AG08395 (cell line): Measurements from ENCODE around the gene SRSF5.

ENCODE experiments used
- DNase-seq: peaks from one replicate; pipeline ENCODE4 v3.0.0; 2012; ENCODE audit warnings: mixed read lengths, low spot score

The SRSF5 gene

DNA sequence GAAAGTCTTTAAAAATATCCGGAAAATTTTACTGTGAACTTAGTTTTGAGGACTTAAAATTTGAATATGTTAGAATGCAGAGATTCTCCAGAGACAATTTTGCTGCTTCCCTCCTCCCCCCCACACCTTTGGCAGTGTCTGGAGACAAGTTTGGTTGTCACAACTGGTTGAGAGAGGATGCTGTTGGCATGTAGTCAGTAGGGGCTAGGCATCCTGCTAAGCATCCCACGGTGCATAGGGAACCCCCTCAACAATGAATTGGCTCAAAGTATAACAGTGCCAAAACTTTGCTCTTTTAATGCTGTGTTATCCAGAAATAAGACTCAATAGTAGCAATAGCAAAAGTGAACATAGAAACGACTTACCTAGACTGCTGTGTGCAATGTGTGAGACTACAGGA lies 3.6 kb downstream of the SRSF5 start:
- DNase-seq, result no peak

DNA sequence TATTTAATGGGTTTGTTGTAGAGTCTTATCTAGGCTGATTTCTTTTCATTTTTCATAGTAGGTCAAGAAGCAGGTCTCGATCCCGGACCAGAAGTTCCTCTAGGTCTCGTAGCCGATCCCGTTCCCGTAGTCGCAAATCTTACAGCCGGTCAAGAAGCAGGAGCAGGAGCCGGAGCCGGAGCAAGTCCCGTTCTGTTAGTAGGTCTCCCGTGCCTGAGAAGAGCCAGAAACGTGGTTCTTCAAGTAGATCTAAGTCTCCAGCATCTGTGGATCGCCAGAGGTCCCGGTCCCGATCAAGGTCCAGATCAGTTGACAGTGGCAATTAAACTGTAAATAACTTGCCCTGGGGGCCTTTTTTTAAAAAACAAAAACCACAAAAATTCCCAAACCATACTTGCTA lies 4.2 kb downstream of the SRSF5 start:
- DNase-seq, result no peak

DNA sequence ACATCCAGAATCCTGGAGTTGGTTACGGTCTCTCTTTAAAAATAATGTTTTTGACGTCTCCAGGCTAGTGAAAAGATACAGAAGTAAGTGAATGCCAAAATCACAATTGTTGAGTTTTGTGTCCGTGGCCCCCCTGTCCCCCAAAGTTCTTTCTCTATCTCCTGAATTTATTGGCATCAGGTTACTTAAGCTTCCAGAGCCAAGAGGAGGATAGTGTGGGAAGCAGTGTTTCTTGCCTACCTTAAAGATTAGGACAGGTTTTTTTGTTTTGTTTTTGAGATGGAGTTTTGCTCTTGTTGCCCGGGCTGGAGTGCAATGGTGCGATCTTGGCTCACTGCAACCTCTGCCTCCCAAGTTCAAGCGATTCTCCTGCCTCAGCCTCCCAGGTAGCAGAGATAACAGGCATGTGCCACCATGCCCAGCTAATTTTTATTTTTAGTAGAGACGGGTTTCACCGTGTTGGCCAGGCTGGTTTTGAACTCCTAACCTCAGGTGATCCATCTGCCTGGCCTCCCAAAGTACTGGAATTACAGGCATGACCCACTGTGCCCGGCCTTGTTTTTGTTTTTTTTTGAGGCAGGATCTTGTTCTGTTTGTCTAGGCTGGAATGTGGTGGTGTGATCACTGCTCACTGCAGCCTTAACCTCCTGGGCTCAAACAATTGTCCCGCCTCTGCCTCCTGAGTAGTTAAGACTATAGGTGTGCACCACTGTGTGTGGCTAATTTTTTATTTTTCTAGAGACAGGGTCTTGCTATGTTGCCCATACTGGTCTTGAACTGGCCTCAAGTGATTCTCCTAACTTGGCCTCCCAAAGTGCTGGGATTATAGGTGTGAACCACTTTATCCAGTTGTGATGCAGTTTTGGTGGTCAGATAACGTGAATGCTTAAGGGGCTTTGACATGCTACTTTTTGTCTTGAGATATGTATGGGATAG lies 5.4 kb downstream of the SRSF5 start:
- no peak for DNase-seq

DNA sequence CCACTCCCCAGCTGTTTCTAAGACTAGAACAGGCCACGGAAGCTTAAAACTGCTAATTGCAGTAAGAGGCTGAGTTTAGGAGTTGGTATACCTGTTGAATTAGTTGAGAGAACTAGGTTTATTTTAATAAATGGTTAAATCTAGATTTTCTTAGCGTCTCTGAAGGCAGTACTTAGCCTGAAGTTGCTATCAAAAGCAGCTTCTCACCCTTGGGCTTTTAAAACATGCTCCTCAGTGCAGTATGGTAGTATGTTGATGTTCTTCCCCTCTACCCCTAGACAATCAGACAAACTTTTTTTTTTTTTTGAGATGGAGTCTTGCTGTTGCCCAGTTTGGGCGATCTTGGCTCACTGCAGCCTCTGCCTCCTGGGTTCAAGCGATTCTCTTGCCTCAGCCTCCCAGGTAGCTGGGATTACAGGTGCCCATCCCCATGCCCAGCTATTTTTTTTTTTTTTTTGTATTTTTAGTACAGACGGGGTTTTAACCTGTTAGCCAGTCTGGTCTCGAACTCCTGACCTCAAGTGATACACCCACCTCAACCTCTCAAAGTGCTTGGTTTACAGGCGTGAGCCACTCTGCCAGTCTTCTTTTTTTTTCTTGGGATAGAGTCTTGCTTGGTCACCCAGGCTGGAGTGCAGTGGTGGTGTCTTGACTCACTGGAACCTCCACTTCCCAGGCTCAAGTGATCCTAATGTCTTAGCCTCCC lies 6.8 kb downstream of the SRSF5 start:
- no peak for DNase-seq

DNA sequence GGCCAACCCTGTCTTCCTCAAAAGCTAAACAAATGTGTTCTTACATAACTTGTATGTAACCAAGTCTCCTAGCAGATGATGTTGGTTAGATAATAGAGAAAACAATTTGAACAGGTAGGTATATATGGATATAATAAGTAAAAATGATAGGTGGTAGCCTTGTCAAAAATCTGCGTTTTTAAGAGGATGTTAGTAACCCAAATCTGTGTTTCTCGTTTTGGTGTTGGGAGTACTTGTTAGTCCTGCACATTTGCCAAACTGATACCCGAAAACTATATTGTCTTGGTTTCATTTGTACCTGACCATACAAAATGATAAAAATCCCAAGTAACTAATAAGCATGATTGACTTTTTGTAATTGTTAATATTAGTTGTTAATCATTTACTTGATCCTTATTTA lies 8.1 kb downstream of the SRSF5 start:
- DNase-seq, result no peak

DNA sequence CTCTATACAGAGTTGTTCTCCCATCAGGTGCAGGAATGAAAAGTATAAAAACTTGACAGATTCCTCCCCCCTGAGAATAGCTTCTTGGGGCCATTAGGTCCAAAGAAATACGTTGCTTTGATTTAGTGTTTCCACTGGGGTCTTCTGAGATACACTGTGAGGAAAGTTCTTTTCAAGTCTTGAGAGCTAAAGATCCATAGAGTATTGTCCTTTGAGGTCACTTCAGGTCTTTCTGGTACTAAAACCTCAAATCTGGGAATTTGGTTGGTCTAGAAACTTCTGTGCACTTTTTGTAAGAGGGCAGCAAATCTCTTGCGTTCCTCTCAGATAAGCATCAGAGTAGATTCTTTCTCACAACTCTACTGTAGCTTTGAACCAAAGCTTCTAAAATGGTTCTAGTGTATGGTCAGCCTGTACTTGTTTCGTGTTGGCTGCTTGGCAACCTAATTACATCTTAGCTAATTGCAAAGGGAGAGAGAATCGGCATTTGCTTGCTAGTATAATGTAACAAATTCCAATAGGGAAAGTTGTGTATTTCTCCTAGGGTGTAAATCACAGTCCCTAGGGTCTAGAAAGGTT lies 10.0 kb downstream of the SRSF5 start:
- DNase-seq, result no peak

DNA sequence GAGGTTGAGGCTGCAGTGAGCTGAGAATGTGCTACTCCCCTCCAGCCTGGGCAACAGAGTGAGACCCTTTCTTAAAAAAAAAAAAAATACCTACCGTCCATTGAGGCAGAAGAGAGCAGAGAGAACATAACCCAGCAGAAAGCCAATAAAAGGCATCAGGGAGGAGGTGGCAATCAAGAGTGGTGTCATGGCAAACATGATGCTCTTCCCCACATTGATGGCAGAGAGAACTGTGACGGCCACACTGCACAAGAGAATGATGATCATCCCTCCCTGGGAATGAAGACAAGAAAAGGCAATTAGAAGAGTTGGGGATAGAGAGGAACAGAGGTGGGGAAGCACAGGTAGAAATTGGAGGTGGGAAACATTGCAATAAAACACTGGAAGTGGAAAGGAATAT lies 12.1 kb downstream of the SRSF5 start:
- DNase-seq, result no peak

DNA sequence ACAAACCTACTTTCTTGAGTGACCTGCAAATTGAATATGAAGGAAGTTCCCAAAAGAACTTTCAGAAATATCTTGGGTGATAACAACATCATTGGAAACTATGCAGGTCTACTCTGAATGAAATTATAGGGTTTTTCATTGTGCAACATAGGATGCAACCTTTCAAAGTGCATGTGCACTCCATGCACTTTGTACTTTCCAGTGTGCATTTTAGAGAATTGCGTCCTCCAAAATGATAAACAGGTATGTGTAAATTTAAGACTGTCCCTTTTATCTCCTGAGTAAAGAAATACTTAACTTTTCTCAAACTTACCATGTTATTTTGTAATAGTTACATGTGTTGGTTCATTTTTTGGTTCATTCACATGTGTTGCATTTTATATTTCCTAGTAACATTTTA lies 13.2 kb downstream of the SRSF5 start:
- no peak for DNase-seq

DNA sequence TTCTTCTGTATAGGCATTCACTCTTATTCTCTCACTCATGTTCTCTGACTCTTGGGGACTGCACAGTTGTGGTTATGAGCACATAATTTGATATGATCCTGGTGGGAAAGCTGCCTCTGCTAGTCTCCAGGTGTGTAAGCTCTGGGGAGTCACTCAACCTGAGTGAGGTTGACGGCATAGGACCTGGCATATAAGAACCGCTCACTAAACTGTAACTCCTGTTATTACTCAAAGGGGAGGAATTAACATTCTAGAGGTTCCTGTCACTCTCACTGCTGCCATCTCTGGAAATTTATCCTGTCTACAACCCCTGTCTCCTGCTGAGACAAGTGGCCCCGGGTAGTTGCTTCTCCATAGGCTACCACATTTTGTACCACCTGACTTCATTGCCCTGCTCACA lies 14.0 kb downstream of the SRSF5 start:
- DNase-seq, result no peak

DNA sequence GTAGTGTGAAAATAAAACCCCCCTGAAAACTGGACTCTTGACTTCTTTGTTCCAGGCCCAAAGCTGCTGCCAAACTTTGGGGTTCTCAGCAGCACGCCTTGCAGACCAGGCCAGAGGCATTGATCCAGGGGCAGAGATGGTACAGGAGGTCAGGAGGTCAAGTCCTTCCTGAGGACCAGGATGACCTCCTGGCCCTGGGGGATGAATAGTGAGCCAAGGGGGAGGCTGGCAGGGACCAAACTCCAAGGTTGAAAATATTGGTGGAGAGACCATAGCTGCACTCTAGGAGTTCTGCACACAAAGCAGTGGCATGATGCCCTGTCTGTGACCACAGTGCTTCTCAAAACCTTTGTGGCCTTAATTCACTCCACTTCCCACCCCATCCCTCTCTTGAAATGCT lies 18.0 kb downstream of the SRSF5 start:
- no peak for DNase-seq

DNA sequence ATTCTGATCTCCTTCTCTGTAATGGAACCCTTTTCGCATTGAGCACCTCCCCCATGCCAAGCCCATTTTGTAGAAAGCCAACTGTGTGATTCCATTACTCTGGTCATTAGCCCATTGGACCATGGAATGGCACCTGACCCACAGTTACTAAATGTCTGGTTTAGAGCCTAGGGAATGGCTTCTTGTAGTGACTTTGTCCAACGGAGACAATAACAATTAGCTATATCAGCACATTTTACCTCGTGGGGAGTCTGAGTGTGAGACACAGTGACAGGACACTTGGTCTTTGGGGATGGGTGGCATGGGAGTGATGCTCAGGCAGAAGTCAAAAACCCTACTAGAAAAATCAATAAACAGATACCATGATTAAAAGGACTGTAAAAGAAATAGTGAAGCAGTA lies 19.7 kb downstream of the SRSF5 start:
- DNase-seq, result no peak

DNA sequence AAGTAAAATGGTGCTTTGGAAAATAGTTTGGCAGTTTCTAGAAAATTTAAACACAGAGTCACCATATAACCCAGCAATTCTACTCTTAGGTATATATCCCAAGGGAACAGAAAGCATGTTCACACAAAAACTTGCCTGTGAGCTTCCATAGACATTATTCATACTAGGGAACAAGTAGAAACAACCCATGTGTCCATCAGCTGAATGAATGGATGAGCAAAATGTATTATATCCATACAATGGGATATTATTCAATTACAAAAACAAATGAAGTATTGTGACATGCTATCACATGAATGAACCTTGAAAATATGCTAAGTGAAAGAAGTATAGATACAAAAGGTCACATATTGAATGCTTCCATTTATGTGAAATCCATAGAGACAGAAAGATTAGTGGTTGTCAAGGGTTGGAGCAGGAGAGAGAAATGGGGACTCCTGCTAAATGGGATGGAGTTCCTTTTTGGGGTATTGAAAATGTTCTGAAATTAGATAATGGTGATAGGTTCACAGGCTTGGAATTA lies 22.2 kb downstream of the SRSF5 start:
- DNase-seq, result no peak

DNA sequence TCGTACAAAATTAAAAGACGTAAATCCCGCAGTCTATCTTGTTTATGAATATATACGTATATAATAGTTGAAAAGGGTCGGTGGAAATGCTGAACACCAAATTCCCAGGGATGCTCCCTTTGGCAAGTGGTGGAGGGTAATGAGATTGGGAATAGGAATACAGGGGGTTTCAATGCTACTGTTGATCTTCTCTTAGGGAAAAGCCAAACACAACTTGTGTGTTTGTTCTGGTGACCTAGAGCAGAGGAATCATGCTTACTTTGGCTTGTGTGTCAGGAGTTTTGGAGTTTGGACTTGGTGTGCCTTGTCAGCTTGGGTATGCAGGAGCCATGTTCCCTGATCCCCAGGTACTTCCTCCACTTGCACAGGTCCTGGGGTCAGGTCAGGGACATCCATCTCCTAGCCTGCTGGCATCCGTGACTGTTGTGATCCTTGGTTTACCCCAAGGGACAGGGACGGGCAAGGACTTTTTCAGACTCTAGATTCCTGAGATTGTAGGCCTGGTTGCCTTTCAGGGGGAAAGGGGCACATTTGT lies 26.0 kb downstream of the SRSF5 start:
- DNase-seq, result no peak

DNA sequence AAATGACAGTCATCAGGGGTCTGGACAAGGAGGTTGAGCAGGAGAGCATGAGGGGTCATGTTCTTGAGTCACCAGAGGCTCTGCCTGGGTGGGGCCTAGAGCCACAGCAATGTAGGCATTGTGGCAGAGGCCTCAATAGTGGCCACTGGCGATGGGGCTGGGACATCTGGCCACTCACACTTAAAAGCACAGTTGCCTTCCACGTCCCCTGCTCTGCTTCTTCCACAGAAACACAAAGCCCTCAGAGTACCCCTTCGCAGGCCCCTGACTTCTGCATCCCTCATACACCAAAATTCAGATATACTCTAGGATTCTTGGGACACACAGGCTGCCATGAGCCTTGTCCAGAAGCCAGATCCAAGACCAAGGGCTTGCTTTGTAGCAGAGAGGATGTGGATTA lies 27.8 kb downstream of the SRSF5 start:
- DNase-seq, result no peak

DNA sequence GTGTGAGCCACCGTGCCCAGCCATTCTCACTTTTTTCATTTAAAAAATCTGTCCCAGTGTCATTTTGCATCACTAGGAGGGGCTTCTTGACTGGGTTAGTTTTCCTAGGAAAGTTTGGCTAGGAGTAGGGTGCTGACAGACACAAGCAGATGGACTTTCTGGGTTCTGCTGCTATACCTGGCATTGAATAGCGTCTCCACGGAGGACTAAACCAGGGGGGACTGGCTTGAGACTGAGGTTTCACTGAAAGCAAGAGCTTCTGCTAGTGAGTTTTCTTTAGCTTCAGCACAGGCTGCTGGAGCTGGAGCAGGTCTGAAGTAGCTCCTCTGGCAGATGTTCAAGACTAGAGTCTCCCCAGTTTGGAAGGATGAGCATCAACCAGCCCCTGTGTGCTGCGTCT lies 28.7 kb downstream of the SRSF5 start:
- DNase-seq, result no peak

DNA sequence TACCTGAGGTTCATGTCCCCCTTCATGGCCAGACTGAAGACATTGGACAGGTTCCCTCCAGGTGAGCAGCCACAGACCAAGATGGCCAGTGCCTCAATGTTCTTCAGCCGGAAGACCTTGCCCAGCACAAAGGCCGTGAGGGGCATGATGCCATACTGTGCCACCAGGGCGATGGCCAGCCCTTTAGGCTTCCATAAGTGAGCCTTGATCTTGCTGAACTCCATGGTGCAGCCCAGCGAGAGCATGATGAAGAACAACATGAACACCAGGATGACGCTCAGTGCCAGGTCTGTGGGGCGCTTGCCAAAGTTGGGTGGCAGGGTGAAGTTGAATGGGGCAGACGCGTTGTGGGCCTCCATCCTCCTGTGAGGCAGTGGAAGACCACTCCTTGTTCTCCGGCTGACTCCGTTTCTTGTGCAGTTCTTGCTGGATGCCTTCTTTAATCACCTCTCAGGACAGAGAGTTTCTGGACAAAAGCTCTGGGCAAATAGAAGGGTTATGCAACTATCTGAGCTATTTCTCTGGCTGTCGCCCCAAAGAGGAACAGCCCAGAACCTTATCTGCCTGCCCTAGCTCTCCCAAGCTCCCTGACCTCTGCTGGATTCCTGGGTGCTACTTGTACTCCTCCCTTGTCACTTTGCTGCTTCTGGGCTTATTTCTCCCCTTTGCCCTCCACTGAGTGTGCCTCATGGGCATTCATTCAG lies 30.0 kb downstream of the SRSF5 start, which contains the start of gene SLC10A1:
TSS of gene SLC10A1 (minus strand) at position 445 of the 704 bp plus-strand sequence. CDS start at position 359, 86 bp downstream.
- DNase-seq, result no peak

DNA sequence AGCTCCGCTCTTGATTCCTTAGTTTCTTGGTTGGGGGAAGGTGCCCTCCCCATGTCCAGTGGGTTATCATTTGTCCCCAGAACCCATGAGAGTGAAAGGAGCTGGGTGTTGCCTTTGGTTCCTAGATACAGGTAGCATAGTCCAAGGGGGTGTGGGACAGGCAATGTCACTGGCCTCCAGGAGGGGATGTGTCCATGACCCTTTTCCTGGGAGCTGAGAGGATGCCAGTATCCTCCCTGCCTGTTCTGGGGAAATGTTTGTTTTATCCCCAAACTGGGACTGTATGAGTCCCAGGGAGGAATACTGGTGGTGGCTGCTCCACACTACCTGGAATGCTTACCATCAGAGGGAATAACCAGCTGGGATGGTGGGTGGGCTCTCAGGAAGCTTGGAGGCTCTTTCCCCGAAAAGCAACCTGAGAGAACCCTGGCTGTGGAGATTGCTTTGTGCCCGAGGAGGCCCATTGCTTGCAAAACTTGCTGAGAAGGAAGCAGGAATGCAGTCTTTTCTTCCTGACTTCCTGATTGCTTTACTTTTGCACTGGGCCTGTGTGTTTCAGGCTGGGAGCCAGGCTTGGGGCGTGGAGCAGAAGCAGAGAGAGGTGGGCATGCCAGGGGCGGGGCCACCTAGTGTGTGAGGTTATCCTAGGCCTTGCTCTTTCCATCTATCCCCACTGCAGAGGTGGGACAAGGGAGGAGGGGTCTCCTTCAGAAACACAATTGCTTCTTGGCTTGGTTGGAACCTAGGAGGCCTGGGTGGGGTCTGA lies 30.8 kb downstream of the SRSF5 start:
- DNase-seq, result no peak

DNA sequence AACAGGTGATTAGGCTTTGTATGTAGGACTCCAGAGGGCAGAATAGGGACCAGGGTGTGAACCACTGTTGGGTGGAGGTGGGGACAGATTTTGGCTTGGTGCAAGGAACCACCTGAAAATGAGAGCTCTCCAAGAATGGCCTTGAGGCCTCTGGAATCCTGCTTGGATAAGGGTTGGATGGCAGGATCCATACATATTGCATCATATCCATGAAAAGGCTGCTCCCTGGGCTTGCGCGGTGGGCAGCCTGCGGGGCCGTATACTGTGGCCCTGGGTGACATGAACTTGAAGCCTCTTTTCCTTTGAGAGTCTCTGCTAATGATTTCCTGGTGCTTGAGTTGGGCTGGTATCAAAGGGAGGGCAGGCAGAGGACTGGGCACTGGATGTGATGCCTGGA lies 31.4 kb downstream of the SRSF5 start:
- DNase-seq, result no peak

DNA sequence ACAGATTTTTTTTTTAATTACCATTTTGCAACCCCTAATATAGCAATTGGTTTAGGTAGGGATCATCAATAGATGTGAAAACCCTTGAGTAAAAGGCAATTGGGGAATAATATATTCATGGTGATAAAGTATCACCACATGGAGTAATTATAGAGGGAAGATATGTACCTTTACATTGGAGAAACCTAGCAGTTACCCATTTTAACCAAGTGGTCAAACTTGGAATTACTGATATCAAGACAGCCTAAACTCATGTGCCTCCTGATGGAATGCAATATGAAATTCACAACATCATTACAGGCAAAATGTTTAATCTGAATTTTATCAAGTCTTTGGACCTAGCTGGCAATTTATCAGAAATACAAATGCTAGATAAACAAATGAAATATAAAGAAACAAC lies 36.8 kb downstream of the SRSF5 start:
- DNase-seq, result no peak

DNA sequence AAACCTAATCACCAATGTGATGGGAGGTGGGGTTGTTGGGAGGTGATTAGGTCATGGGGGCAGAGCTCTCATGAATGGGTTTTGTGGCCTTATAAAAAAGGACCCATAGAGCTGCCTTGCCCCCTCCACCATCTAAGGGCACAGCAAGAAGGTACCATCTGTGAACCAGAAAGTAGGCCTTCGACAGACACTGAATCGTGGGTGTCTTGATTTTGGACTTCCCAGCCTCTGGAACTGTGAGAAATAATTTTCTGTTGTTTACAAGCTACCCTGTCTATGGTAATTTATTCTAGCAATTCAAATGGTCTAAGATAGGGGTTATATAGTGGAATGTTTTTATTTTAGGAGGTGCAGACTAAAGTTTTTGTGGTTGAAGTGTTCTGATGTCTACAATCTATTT lies 38.0 kb downstream of the SRSF5 start:
- DNase-seq, result no peak

DNA sequence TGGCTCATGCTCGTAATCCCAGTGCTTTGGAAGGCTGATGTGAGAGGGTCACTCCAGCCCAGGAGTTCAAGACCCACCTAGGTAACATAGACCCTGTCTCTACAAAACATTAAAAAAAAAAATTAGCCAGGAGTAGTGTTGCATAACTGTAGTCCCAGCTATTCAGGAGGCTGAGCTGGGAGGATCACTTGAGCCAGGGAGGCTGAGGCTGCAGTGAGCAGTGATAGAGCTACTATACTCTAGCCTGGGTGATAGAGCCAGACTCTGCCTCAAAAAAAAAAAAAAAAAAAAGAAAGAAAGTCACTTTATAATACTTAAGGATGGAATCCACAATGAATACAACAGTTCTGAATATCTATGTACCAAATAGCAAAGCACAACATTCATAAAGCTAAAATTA lies 40.2 kb downstream of the SRSF5 start:
- no peak for DNase-seq
